Measurements from ENCODE around the gene ROBO2.

The ROBO2 gene

DNA sequence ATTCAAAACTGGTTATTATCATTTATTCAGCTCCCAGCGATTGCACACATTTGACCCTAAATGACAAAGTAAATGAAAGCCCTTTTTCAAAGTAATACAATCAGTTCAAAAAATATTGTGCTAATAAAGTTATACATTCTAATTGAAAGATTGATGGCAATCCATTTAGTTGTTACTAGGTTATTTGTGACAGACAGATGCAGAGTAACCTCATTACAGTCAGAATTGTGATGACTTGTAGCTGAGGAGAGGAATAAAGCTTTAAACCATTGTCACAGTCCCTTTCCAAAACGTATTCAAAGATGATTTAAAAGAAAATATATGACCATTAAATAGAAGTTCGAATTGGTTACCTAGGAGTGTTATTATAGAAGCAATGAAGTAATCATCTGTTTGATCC, 86.1 kb downstream of the ROBO2 start:
- DNase-seq = no peak

DNA sequence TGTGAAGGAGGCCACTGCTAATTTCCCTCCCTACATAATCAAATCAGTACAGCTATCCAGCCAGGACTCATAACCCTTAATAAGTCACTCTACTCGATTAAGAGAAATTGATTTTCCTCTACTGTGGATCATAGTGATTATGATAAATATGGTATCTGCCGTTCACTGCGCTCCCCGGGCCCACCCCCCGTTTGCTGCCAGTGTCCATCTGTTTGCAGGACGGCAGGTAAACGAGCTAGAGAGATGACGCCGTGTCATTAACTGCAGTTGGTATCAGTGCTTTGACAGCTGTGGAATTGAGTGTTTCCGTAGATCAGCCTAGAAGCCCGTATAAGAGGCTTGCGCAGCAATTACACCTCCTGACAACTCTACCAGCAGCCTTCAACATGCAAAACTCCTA, 94.9 kb downstream of the ROBO2 start:
- no peak for DNase-seq

DNA sequence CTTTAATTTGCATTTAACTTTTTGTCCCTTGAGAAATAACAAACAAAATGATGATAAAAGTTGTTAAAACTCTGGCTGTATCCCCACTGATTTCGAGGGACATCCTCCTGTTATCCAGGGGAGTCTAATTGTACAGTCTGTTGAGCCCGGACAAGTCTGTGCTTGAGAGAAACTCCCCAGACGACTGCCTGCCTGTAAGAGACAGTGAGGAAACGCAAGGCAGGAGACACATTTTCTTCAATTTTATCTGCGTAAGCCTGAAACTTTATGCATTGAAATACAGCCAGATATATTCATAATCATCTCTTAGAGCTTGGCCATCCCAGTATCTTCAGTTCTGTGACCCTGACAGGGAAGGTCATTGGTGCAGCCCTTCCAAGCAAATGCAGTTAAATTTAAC, 97.7 kb downstream of the ROBO2 start:
- DNase-seq = no peak

DNA sequence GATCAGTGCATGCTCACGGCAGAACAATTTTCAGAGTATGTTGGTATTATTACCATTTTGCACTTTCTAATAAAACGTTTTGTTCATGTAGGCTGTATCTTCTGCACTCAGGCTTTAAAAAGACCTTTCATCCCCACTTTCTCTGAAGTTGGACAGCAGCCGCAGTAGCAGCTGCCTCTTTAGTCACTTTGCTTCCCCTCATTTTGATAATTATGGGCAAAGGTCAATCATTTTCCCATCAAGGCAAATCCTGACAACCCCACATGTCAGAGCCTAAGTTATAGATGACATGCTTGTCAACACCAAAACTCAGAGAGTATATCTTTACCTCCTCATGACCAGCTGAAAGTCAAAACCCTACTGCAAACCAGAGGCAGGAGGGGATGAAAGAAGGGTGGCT, 99.7 kb downstream of the ROBO2 start:
- no peak for DNase-seq

DNA sequence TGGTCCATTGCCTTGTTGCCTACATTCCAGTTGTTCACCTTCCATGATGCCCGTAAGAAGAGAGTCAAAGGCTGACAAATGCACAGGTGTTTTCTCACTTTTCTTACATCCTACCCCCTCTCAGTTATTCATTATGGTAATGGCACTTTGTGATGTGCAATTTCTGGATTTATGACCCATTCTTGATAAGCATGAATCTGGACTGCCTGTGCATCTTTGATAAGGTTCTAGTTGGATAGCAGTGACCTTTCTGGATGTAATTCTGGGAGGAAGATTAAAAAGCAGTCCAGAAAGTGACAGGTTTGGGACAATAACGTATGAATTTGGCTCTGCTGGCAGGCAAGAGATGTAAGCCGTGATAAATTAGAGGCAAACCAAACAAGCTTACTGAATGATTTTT, 101.5 kb downstream of the ROBO2 start:
- no peak for DNase-seq

DNA sequence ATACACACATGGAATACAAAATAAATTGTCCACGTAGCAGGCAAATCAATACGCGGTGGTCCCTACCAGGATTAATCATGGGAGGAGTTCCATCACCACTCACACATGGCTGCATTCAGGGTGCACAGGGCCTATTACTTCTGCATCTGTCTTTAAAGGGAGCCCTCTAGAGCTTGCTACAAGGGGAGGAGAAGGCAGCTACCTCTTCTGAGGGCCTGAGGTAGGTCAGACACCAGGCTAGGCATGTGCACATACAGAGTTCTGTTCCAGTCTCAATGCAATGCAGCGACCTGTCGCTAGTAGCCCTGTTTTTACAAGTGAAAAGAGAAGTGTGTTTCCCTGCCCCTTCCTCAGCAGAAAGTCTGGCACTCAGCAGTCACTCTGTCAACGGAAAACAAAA, 102.7 kb downstream of the ROBO2 start:
- no peak for DNase-seq

DNA sequence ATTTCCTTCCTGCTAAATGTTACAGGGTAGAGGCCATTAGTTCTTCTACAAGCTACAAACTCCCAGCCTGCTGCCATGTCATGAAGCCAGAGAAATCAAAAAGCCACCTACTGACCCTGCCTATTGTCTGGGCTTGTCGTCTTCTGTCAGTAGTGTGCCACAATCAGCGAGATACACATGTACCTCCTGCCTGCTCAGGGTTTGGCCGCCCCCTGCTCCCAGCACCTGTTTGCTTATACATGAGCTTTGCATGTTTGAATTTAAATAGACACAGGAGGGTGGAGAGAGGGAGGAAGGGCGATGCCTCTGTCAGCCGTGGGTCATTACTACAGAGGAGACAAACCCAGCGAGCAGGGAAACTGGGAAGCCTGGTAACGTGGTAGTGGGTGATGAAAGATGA, 106.1 kb downstream of the ROBO2 start:
- DNase-seq = no peak

DNA sequence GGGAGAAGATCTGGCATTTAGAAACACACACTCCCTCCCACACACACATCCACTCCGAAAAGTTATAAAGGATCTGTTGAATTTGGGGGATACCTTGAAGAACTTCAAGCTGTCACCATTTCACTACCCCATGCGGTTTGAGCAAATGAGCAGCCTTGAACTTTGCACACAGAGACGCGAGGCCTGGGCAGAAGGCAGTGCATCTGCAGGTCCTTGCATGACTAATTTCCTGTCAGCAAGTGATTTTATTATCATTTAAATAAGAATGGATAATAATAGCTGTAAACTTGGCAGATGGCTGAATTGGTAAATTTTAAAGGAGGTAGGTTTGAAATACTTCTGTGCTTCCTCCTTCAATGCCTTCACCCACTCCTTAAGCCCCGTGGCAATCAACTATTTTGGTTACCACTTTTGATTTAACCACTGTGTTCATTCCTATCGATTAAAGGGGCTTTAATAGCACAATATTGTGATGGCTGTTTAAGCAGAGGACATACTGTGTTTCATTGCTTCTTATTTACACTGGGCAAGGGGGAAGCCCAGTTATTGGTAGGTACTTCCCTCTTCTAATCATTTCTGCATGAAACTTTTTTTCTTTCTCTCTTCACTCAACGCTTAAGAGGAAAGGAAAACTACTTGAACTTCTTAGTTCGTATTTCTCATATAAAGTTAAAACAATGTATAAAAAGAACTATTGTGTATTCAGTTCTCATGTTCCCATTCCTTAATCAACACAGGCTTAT, 108.1 kb downstream of the ROBO2 start:
- DNase-seq = no peak

DNA sequence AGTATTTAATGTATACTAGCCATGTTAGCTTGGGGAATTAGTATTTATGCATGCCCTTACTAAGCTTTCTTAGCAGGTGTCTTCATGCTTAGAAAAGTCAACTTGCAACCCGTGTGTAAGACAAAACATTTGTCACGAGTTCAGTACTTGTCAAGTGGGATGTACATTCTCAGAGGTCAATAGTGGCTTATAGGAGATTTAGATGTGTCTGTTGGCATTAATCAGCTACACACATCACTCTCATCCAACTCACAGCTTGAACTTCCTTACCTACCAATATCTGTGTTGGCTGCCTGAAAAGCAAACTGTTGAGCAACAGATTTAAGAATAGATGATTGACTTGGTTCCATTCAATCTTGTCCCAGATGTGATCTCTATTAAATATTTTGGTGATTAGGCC, 109.5 kb downstream of the ROBO2 start:
- no peak for DNase-seq

DNA sequence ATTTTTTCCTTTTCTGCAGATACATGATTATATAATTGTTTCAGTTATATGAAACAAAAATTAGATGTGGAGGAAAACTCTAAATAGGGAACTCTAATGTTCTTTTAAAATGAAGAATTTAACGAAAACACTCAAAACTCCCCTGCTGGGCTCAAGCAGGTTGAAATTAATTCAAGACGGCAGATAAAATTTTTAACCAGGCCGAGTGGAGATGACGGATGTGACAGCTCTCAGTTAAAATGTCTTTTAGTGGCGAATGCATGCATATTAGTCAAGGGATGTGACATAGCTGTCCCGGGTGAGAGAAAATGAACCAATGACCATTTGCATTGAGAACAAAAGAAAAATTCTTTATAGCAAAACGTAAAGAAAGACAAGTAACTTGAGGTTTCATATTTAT, 110.1 kb downstream of the ROBO2 start:
- DNase-seq = no peak

DNA sequence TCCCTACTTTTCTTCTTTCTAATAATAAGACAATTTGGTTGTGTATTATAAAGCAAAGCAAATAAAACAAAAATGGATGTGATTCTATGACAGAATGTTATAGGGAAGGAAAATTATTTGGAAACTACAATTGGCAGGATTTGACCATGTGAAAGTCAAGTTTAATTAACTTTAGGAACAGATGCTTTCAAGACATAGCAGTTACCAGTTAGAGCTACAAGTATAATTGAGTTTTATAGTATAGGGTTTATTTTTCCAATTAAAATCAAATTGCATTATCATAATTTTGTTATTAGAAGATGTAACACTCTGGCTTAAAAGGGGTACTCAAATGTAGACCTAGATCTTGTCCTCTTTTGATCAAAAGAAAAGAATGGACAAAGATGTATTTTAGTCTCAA, 110.9 kb downstream of the ROBO2 start:
- DNase-seq = no peak

DNA sequence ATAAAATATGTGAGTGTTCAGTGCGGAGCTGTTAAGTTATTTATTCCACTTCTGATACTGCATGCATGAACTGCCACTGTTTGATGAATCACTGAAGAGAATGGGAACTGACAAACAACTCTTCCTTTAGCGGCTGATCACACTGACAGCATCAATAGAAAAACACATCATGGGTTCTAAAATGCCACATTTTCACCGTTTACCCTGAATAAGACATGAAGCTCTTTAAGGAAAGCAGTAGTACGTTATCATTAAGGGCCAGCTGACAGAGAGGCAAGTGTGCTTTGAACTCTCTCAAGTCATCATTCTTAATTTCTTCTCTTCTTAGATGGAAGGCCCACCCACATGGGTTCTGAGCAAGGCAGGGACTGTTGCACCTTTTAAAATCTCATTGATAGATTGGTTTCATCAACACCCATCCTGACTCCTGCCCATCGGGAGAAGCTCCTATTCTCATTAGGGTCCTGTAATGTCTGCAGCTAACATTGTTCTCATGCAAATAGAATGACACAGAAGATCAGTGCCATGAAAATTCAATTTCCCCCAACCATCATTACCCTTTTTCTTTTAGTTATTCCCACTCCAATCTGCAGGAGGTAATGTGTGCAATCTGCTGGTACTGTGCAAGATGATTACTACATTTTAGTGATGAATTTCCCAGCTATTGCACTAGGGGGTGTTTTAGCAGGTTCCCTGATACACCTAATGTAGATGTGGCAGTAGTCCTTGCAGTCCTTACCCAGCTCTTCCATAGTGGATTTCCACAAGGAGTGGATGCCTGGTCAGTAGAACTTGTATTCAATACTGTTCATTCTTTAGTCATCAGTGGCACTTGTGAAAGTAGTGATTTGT, 119.1 kb downstream of the ROBO2 start:
- no peak for DNase-seq

DNA sequence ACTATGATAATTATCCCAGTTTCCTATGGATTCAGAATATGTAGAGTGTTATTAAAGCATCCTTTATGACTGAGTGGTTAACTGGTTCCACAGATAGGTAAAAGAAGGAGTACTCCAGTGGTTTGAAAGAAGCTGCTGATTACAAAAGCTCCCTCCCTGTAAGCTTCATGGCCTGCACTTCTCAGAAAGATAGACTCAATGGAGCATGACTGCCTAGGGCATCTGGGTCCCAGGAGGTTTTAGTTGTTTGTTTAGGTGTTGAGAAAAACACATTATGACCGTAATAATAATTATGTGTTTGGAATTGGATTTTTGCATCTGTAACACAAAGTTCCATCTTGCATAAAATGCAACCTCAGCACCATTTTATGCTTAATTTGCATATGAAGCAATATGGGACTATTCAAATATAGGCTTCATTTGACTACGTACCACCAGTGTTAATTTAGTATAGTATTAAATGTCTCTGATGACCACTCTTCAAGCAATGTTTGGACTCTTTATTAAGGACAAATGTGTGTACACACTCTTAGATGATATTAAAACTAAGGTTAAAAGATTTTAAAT, 121.1 kb downstream of the ROBO2 start:
- no peak for DNase-seq

DNA sequence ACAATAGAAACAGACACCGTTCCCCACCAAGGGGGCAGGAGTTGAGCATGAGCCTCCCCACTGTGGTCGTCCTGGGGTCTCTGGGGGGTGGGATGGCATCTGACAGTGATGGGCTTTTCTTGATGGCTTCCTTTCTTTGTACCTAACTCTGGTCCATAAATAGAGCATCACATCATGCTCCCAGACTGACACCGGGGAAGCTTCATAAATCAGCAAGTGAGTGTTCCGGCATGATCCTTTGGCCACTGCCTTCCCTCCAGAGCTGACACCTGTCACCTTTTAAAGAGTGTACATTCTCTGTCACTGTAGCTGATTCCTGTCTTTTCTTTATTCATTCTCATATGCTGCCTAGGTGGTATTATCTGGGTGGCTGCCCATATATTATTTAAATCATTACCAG, 129.9 kb downstream of the ROBO2 start:
- no peak for DNase-seq

DNA sequence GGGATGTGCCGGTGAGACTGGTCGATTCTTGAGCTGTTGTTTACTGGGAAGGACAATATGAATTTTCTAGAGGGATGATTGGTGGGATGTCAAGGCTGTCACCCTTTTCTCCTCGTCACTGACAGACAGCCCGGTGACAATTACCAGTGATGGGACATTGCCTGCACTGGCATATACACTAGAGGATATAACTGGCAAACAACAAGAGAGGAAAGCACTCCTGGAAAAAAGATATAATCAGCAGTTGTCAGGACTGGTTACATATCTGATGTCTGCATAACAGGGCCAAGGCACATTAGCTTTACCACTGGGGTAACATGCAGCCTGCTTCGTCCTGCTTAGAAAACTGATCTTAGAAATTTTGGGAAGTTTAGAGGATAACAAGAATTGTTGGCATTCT, 131.1 kb downstream of the ROBO2 start:
- DNase-seq = no peak

DNA sequence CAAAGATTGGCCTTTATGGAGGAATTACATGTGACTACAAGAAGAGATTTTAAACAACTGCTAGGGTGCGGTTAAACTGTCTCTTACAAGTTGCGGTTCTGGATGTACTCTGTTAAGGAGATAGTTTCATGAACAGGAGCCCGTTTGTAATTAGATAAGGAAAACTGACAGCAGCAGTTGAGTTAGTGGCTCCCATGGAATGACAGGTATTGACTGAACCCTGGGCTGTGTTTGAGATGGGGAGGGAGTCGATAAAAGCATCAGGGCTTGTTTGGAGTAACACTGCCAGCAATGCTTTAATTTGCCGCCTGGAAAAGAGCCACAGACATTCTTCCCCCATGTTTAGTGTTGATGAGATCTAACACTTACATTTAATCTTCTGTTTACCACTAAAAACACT, 139.9 kb downstream of the ROBO2 start:
- no peak for DNase-seq

DNA sequence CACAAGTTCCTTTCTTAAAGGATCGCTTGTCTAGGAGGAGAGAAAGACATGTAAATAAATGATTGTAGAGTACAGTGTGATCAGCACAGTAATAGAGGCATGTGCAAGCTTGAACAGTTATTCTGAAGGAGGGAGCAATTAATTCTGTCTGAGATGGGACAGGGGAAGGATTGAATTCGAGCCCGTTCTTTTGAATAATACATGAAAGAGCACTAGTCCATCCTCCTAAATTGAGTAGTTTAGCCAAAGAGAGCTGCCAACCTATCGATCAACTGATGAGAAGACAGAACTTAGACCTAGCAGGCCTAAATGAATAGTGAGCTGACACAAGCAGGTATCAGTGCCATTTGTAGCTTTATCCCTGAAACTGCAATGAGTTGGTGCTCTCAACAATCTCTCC, 142.4 kb downstream of the ROBO2 start:
- no peak for DNase-seq

DNA sequence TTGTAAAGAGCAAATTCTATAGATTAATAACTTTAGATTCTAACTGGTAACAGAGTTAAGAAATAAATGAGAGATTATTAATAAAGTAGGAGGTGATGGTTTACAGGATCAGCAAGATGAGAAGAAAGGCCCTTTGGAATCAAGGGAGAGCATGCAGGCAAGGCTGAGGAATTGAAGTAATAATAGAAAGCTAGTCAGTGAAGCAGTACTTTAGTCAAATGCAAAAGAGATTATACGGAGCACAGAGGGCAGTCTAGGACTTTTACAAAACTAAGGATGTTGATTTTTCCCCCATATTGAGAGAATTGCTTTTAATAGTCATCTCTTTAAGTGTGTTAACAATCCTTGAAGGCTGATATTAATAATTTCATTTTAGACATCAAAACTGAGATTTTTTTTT, 146.4 kb downstream of the ROBO2 start:
- no peak for DNase-seq

DNA sequence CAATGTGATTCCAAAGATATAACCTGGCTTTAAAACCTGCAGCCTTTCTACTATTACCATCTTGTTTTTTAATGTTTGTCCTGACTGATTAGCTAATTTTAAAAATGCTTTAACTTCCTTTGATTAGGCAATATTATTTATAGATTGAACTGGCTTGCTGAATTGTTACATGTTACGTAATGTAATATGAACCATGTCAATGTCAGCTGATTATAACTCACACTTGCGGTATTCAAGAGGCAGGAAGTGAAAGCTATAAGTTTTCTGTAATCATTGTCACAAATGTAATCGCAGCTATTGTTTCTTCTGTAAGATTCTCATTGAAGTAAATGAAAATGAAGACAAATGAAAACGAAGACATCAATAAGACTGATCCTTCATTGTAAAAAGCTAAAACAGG, 146.8 kb downstream of the ROBO2 start:
- no peak for DNase-seq

DNA sequence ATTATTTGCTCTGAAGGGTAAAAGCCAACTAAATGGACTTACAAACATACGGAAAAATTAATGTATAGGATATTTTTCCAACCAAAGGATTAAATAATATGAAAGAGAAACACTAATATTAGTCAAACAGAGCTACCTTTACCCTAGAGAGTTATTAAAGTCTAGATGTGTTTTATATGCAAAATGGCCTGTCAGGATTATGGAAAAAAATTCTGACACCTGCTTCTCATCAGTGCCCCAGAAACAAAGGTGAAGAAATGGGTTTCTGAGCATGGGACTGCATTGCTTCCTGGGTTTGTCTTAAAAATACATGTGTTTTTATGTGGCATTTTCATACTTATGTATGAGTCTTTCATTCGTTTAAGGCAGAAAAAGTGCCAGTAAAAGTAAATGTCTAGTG, 148.3 kb downstream of the ROBO2 start:
- DNase-seq = no peak

DNA sequence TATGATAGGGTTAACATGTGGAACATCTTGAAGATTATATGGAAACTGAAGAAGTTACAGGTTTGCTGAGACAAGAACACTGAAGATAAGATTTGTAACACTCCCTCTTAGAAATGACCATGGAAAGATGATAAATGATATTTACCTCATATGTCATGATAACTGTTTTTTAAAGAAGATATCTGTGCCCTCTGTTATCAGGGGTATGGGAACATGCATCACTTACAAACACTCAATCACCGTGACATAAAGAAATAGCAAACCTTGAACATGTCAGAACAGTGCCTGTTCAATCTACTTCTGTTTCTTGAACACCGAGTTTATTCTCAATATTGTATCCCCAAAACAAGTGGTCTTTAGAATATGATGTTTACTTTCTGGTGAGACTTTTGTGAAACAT, 149.4 kb downstream of the ROBO2 start:
- no peak for DNase-seq

DNA sequence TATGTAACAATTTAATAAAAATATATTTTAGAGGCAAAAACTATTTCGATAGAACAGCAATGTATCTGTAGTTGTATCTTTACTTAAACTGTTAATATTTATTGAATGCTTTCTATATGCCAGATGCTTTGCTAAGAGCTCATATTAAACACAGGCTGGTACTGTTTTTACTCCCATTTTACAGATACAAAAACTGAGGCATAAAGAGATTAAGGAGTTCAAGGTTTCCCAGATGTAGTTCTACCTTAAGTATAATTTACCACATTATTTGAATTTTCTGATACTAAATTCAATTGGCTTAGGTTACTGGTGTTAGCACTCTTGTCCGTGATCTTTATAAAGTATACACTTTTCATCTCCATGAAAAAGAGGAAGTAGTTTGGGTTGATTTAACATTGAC, 149.8 kb downstream of the ROBO2 start:
- DNase-seq = no peak

DNA sequence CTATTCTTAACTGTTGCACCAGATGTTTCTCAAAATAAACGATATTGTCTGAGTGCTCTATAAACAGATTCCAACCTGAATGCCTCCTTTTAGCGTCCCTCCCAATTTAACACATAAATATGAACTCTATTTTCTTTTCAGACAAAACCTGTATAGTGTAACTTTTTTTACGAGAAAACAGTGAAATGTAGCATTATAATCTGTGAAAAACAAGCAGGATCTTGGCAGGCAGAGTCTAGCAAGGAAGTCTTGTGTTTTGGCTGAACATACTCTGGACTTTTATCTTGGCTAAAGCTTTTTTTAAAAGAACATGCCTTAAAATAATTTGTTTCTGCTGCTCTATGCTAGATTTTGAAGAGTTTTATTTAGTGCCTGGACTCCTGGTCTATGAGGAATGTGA, 150.5 kb downstream of the ROBO2 start:
- DNase-seq = no peak

DNA sequence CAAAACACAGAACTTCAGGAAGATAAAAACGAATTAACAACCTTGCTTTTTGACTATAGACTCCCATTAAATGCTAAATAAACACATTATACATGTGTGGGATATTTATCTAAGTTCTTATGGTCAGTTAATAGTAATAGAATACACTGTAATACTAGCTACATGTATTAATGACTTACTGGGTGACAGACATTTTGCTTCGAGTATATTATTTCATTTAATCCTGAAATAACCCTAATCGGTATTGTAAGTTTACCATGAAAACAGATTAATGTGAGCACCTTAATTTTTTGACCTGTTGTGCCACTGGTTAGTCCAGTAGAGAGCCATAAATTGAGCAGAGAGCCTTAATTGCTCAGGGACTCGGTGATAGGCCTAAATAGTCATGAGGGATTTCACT, 151.1 kb downstream of the ROBO2 start:
- no peak for DNase-seq

All from stimulated activated CD4-positive, alpha-beta T cell treated with anti-CD3 and anti-CD28 coated beads, Interleukin-15, amount 100 ng/mL, for 24 hours (primary cell).